MCF 10A (cell line): ENCODE results near the gene ACTG2. TPM values are rescaled to one million over a fixed set of nuclear protein-coding genes. Genes with fewer than 3 reads are reported as not detected.

Experiments
- Bru-seq: library from RNA; stranded (reverse); fragments of 400-500 nt; gene quantifications from one replicate; lab custom pipeline; 2021; lab: Mats Ljungman, UMichigan
- BruChase-seq, 2 experiments: library from RNA; stranded (reverse); fragments of 400-500 nt; gene quantifications; one replicate each; lab custom pipeline; 2021; lab: Mats Ljungman, UMichigan
- BruUV-seq: library from RNA; stranded (reverse); fragments of 400-500 nt; replicated peaks from 2 replicates; lab custom pipeline; 2021; lab: Mats Ljungman, UMichigan
- CTCF ChIA-PET: fragments of 300-600 bp; sonication (Branson Sonifier 250); formaldehyde crosslinking; extraction: SDS; loops from one replicate; lab custom pipeline; 2021; ENCODE audit warnings: antibody characterized with exemption, inconsistent platforms; lab: Yijun Ruan, JAX
- POLR2A ChIA-PET: fragments of 300-600, 350-650 bp; sonication (Branson Sonifier 250); formaldehyde crosslinking; extraction: SDS; loops from one replicate; lab custom pipeline; 2020; ENCODE audit warnings: antibody characterized with exemption, inconsistent platforms; lab: Yijun Ruan, JAX
- DNase-seq: peaks from one replicate; pipeline ENCODE4 v3.0.0-alpha.2; 2018; ENCODE audit not compliant: unreplicated experiment
- H3K27ac Mint-ChIP-seq: one replicate; pipeline ENCODE4 v1.8.0; 2022; ENCODE audit warnings: mild to moderate bottlenecking, low read depth, mixed read lengths; ENCODE audit not compliant: unreplicated experiment
- H3K27me3 Mint-ChIP-seq: one replicate; pipeline ENCODE4 v1.8.0; 2022; ENCODE audit warnings: mixed read lengths; ENCODE audit not compliant: insufficient read depth, unreplicated experiment
- H3K36me3 Mint-ChIP-seq: one replicate; pipeline ENCODE4 v1.8.0; 2022; ENCODE audit warnings: mild to moderate bottlenecking, moderate library complexity, mixed read lengths; ENCODE audit not compliant: insufficient read depth, unreplicated experiment
- H3K4me1 Mint-ChIP-seq: one replicate; pipeline ENCODE4 v1.8.0; 2022; ENCODE audit warnings: mixed read lengths; ENCODE audit not compliant: insufficient read depth, unreplicated experiment
- H3K4me3 Mint-ChIP-seq: one replicate; pipeline ENCODE4 v1.8.0; 2022; ENCODE audit warnings: mild to moderate bottlenecking, moderate library complexity, mixed read lengths; ENCODE audit not compliant: unreplicated experiment
- H3K9me3 Mint-ChIP-seq: one replicate; pipeline ENCODE4 v1.8.0; 2022; ENCODE audit warnings: mixed read lengths; ENCODE audit not compliant: unreplicated experiment
- intact Hi-C: fragments of 100-400 bp; cut with micrococcal nuclease; formaldehyde crosslinking; loops from 2 replicates; pipeline ENCODE4 v1.14.1; 2022
- long read RNA-seq: library from polyadenylated mRNA; stranded (forward); transcript quantifications from one replicate; pipeline ENCODE4 v2.0.0, GENCODE V29; 2022
- total RNA-seq: library from RNA; stranded (reverse); gene quantifications from 2 replicates; pipeline ENCODE4 v1.2.3, GENCODE V29; 2022
- TF ChIP-seq, protein P1 (sequence below): fragments of 200-600 bp; IDR thresholded peaks from one replicate; pipeline ENCODE4 v1.8.0; 2022; ENCODE audit warnings: antibody characterized with exemption, mild to moderate bottlenecking; ENCODE audit not compliant: unreplicated experiment

Gene ACTG2
- total RNA-seq (not detected in 2 replicates), Bru-seq, nascent RNA (not detected), BruChase-seq, experiment 1, labeled RNA remaining after a 6-hour chase (percentile 6 among the genes with signal in this experiment), BruChase-seq, experiment 2, labeled RNA remaining after a 2-hour chase (percentile 4 among the genes with signal in this experiment)
- long read RNA-seq = 0 reads

DNA sequence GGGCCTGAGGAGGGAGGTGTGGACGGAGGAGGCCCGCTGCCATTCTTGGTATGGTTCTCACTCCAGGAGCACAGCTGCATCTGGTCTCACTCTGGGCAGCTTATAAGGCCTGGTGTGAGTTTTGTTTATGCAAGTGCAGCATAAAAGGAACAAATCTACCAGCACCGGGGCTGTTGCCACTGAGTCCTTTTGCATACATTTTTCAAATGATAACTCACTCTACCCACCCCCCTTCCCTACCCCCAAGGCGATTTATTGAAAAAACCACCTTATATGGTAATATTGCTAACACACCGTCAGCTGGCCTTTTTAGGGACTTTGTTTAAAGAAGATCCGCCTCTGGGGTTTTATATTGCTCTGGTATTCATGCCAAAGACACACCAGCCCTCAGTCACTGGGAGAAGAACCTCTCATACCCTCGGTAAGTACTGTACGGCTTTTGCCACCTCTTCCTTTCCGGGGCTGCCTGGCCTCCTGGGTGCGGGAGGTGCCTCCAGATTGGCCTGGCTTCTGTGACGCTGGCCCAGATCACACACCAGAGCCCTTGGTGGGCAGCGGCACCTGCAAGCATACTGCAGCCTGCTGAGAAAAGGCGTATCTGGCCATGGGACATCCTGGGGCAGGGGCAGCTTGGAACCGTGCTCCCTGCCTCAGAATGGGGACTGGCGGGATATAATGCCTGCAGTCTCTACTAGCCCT lies at the start of gene ACTG2:
ACTG2 (plus strand) TSS at position 378 of the 699 bp plus-strand sequence. CDS start 8,304 bp downstream, outside the sequence.
- DNase-seq = no peak
- ChIA-PET POLR2A (interaction anchor here (1.3 kb wide), 1 partner anchor 18 kb away, joined by 5 read pairs; no protein-coding TSS in a partner anchor), CTCF (interaction anchor here (0.6 to 0.8 kb wide), 2 partner anchors 17 to 39 kb away, joined by 3 read pairs; no protein-coding TSS in a partner anchor)
- no peaks in the 10 kb centered on the region for H3K9me3 Mint-ChIP-seq
- no peak within 1 kb of the TSS for H3K27ac Mint-ChIP-seq
- intact Hi-C loops = no loop called here
- no peaks in the 10 kb centered on the region for H3K4me1 Mint-ChIP-seq
- no peak within 1 kb of the TSS for H3K4me3 Mint-ChIP-seq
- H3K27me3 Mint-ChIP-seq = no peaks in the 10 kb centered on the region
- BruUV-seq = no TSS peak
- no peaks in the 10 kb centered on the region for H3K36me3 Mint-ChIP-seq
- TF ChIP-seq, protein P1, sequence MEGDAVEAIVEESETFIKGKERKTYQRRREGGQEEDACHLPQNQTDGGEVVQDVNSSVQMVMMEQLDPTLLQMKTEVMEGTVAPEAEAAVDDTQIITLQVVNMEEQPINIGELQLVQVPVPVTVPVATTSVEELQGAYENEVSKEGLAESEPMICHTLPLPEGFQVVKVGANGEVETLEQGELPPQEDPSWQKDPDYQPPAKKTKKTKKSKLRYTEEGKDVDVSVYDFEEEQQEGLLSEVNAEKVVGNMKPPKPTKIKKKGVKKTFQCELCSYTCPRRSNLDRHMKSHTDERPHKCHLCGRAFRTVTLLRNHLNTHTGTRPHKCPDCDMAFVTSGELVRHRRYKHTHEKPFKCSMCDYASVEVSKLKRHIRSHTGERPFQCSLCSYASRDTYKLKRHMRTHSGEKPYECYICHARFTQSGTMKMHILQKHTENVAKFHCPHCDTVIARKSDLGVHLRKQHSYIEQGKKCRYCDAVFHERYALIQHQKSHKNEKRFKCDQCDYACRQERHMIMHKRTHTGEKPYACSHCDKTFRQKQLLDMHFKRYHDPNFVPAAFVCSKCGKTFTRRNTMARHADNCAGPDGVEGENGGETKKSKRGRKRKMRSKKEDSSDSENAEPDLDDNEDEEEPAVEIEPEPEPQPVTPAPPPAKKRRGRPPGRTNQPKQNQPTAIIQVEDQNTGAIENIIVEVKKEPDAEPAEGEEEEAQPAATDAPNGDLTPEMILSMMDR = no peak

DNA sequence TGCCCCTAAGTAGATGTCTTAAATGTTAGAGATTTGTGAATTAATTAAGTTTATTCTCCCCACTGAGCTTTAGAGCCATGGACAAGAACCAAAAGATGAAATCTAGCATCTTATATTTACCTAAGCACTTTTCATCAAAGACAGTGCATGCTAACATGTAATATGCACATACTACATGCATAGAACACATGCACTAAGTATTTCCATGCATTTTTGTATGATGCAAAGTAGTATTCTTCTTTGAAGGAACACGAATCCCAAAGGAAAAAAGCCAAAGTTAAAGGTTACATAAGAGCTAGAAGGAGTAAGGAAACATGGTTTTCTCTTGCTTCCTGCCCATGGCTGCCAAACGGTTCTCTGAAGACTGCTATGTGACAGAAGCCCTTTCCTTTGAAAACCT lies 48.7 kb upstream of the ACTG2 start:
- TF ChIP-seq, protein P1 = no peak
- H3K9me3 Mint-ChIP-seq = no peaks in the 10 kb centered on the region
- BruUV-seq = no TSS peak
- no peaks in the 10 kb centered on the region for H3K27me3 Mint-ChIP-seq
- no peak overlapping the region for H3K27ac Mint-ChIP-seq
- DNase-seq = no peak
- ChIA-PET POLR2A (no interaction called here), CTCF (interaction anchor here (0.7 to 2.4 kb wide), 2 partner anchors 11 to 291 kb away, joined by 3 to 6 read pairs; no protein-coding TSS in a partner anchor)
- H3K4me1 Mint-ChIP-seq = peaks cover 8% of the 10 kb centered on the region
- peaks cover 81% of the 10 kb centered on the region for H3K36me3 Mint-ChIP-seq
- H3K4me3 Mint-ChIP-seq = no peak overlapping the region
- intact Hi-C loops = no loop called here

DNA sequence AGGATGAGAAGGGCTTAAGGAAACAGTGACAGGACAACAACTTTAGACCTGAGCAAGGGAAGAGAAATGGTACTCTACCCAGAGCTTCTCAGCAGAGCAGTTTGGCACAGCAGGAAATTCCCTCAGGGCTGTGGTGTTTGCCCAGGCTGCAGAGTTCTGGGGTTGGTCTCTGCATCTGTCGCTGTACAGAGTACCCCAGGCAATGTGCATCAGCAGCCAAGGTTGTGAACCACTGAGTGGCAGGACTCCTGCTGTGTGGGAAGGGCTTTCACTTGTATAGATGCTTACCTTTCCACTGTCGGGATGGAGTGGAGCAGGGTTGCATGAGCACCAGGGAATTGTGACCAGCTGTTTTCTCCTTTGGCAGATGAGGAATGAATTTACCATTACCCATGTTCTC lies 42.8 kb upstream of the ACTG2 start:
- H3K27me3 Mint-ChIP-seq = no peaks in the 10 kb centered on the region
- POLR2A ChIA-PET = no interaction called here
- TF ChIP-seq, protein P1 = no peak
- BruUV-seq = no TSS peak
- no peak overlapping the region for H3K27ac Mint-ChIP-seq
- H3K4me1 Mint-ChIP-seq = no peaks in the 10 kb centered on the region
- no peaks in the 10 kb centered on the region for H3K9me3 Mint-ChIP-seq
- H3K4me3 Mint-ChIP-seq = no peak overlapping the region
- intact Hi-C loops = loop anchor here (10.0 kb wide), 1 partner anchor 135 kb away; the partner anchor contains the start of gene TET3
- no peak for DNase-seq
- H3K36me3 Mint-ChIP-seq = peaks cover 55% of the 10 kb centered on the region
- CTCF ChIA-PET = interaction anchor here (1.1 kb wide), 1 partner anchor 11 kb away, joined by 3 read pairs; no protein-coding TSS in a partner anchor

DNA sequence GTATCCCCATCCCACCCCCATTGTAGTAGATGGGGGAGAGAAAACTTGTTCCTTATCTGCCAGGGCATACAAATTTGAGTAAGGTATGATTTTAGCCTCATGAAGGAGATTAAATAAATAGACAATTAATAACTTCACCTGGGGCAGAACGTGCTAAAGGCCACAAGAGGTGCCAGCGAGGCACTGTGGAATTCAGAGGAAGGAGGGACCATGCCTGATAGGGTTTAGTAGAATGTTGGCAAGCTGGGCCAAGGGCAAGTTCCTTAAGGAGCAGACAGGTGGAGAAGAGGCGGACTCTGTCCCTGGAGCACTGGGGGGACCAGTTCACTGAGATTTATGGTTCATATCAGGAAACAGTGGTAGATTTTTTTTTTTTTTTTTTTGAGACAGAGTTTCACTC lies 41.5 kb upstream of the ACTG2 start:
- POLR2A ChIA-PET = interaction anchor here (0.6 to 1.2 kb wide), 3 partner anchors 76 to 137 kb away, joined by 3 to 6 read pairs (median 3); partner anchors contain the start of gene DGUOK
- no peak overlapping the region for H3K27ac Mint-ChIP-seq
- peaks cover 5% of the 10 kb centered on the region for H3K4me1 Mint-ChIP-seq
- DNase-seq = peak; percentile 46
- intact Hi-C loops = loop anchor here (10.0 kb wide), 1 partner anchor 134 kb away; the partner anchor contains the start of gene TET3
- peaks cover 53% of the 10 kb centered on the region for H3K36me3 Mint-ChIP-seq
- TF ChIP-seq, protein P1 = peak; percentile 28
- H3K27me3 Mint-ChIP-seq = no peaks in the 10 kb centered on the region
- no peaks in the 10 kb centered on the region for H3K9me3 Mint-ChIP-seq
- H3K4me3 Mint-ChIP-seq = no peak overlapping the region
- no TSS peak for BruUV-seq
- CTCF ChIA-PET = interaction anchor here (0.7 to 1.0 kb wide), 4 partner anchors 20 to 269 kb away, joined by 3 to 5 read pairs (median 4); no protein-coding TSS in a partner anchor
